Gastroesophageal sphincter (tissue), 4 donors: ENCODE measurements around the gene LTBP3. TPM values are rescaled to one million over a fixed set of nuclear protein-coding genes. Genes with fewer than 3 reads are reported as not detected.

ENCODE experiments used
- ATAC-seq: fragments of 150-250 bp; one replicate; pipeline ENCODE4 v1.9.1; 2016; ENCODE audit warnings: mild to moderate bottlenecking, moderate library complexity
- H3K27ac ChIP-seq, 4 donors: fragments of 200-600 bp; sonication (generic) in 3 of 4; 1 replicate in 3 of 4; 2 replicates in 1 of 4; pipeline ENCODE4 v1.5.1; 2016 to 2019
- H3K27me3 ChIP-seq: fragments of 200-600 bp; sonication (generic); one replicate; pipeline ENCODE4 v1.5.1; 2019
- H3K36me3 ChIP-seq, 2 donors: fragments of 200-600 bp; sonication (generic); one replicate each; pipeline ENCODE4 v1.5.1; 2019; ENCODE audit warnings: control low read depth in 1 of 2
- H3K4me1 ChIP-seq, 3 donors: fragments of 200-600 bp; sonication (generic); 1 replicate in 2 of 3; 2 replicates in 1 of 3; pipeline ENCODE4 v1.5.1; 2016 to 2019; ENCODE audit warnings: control low read depth in 2 of 3
- H3K4me3 ChIP-seq, 2 donors: fragments of 200-600 bp; sonication (generic); one replicate each; pipeline ENCODE4 v1.5.1; 2019; ENCODE audit warnings: mild to moderate bottlenecking in 1 of 2, moderate library complexity in 1 of 2
- H3K9me3 ChIP-seq, 3 donors: fragments of 200-600 bp; sonication (generic); one replicate each; pipeline ENCODE4 v1.5.1; 2017 to 2019; ENCODE audit warnings: control low read depth in 2 of 3
- CTCF ChIP-seq, 4 experiments: fragments of 200-600 bp in 2 of 4; fragments of 450-650 bp in 2 of 4; sonication (generic) in 1 of 4; IDR thresholded peaks; one replicate each; pipeline ENCODE4 v1.5.1; 2017 to 2019; ENCODE audit warnings: antibody characterized with exemption in 4 of 4, mild to moderate bottlenecking in 2 of 4, moderate library complexity in 2 of 4
- EP300 ChIP-seq: sonication (generic); formaldehyde crosslinking; IDR thresholded peaks from one replicate; pipeline ENCODE4 v1.6.1; 2017; ENCODE audit warnings: antibody characterized with exemption, mild to moderate bottlenecking
- POLR2A ChIP-seq, 2 donors: fragments of 450-650 bp; IDR thresholded peaks; one replicate each; pipeline ENCODE4 v1.6.1; 2017; ENCODE audit warnings: antibody characterized with exemption in 2 of 2, mild to moderate bottlenecking in 2 of 2, moderate library complexity in 1 of 2
- POLR2AphosphoS5 ChIP-seq: sonication (generic); formaldehyde crosslinking; IDR thresholded peaks from one replicate; pipeline ENCODE4 v1.6.1; 2017; ENCODE audit warnings: antibody characterized with exemption
- WGBS, 2 donors: methylation state at CpG; one replicate each; pipeline ENCODE4 v1.1.5; 2018; ENCODE audit warnings: low coverage in 1 of 2; 5-methylcytosine and 5-hydroxymethylcytosine counted together
- total RNA-seq, 4 donors: library from RNA; depleted of rRNA; stranded (reverse); fragments of >200 nt; gene quantifications; one replicate each; pipeline ENCODE4 v1.1.0, GENCODE V29; 2016

LTBP3 gene
- total RNA-seq, 4 donors from 2014 or later: 90.6 to 173 (median 139) TPM

- ATAC-seq: no peak
- no peak for TF ChIP-seq POLR2A (IDR thresholded peaks at IDR 0.05)
- peaks cover 7 to 30% (median 7%) of the 10 kb centered on the region in 3 donors for H3K4me1 ChIP-seq
- H3K9me3 ChIP-seq: no peaks in the 10 kb centered on the region
- H3K4me3 ChIP-seq: peak overlapping the region; percentile 74 to 97
- H3K27ac ChIP-seq: peak overlapping the region; percentile 96 to 100 (median 98)
- H3K27me3 ChIP-seq: no peaks in the 10 kb centered on the region
- peaks cover 34 to 58% of the 10 kb centered on the region in 2 donors for H3K36me3 ChIP-seq
Measured at GRCh38 chr11:65502274-65502554, 55.9 kb downstream of the LTBP3 start.

GRCh38 chr11:65501472-65502273 lies 56.5 kb downstream of the LTBP3 start:
- Histone ChIP-seq H3K4me1 (peaks cover 3 to 30% (median 7%) of the 10 kb centered on the region in 3 donors), H3K27ac (peak overlapping the region; percentile 96 to 100 (median 98)), H3K4me3 (peak overlapping the region; percentile 74 to 97), H3K9me3 (no peaks in the 10 kb centered on the region), H3K27me3 (no peaks in the 10 kb centered on the region), H3K36me3 (peaks cover 34 to 55% of the 10 kb centered on the region in 2 donors)
- TF ChIP-seq POLR2A (IDR thresholded peaks at IDR 0.05) (peak; percentile 27 to 68), CTCF (IDR thresholded peaks at IDR 0.05) (peak in 1 of 4 experiments; percentile 7), EP300 (no peak), POLR2AphosphoS5 (peak; percentile 85)
- WGBS, 2 donors: 0% methylated on average over 3 of the region's 3 CpGs
- no peak for ATAC-seq

GRCh38 chr11:65501186-65501471 lies 57.0 kb downstream of the LTBP3 start:
- peaks cover 0 to 30% (median 5%) of the 10 kb centered on the region in 3 donors for H3K4me1 ChIP-seq
- H3K27me3 ChIP-seq: no peaks in the 10 kb centered on the region
- H3K9me3 ChIP-seq: no peaks in the 10 kb centered on the region
- TF ChIP-seq POLR2AphosphoS5 (no peak), EP300 (no peak), CTCF (IDR thresholded peaks at IDR 0.05) (no peak), POLR2A (IDR thresholded peaks at IDR 0.05) (no peak)
- H3K36me3 ChIP-seq: peaks cover 34 to 49% of the 10 kb centered on the region in 2 donors
- H3K27ac ChIP-seq: peak overlapping the region; percentile 96 to 100 (median 98)
- 0% methylated on average over 2 of the region's 2 CpGs for WGBS, 2 donors
- no peak for ATAC-seq
- peak overlapping the region; percentile 74 to 97 for H3K4me3 ChIP-seq

GRCh38 chr11:65500387-65501185 lies 57.6 kb downstream of the LTBP3 start:
- 0% methylated on average over 20 of the region's 20 CpGs for WGBS, 2 donors
- no peaks in the 10 kb centered on the region for H3K27me3 ChIP-seq
- ATAC-seq: no peak
- peak overlapping the region; percentile 96 to 100 (median 98) for H3K27ac ChIP-seq
- H3K4me1 ChIP-seq: peaks cover 2 to 30% (median 5%) of the 10 kb centered on the region in 3 donors
- peak overlapping the region; percentile 74 to 97 for H3K4me3 ChIP-seq
- H3K36me3 ChIP-seq: peaks cover 28 to 44% of the 10 kb centered on the region in 2 donors
- TF ChIP-seq POLR2AphosphoS5 (peak; percentile 92), CTCF (IDR thresholded peaks at IDR 0.05) (peak in 1 of 4 experiments; percentile 12), EP300 (no peak), POLR2A (IDR thresholded peaks at IDR 0.05) (peak; percentile 66 to 84)
- no peaks in the 10 kb centered on the region for H3K9me3 ChIP-seq

GRCh38 chr11:65499713-65500386 lies 58.3 kb downstream of the LTBP3 start:
- peaks cover 2 to 30% (median 12%) of the 10 kb centered on the region in 3 donors for H3K4me1 ChIP-seq
- ATAC-seq: no peak
- H3K27me3 ChIP-seq: no peaks in the 10 kb centered on the region
- peak overlapping the region; percentile 74 to 97 for H3K4me3 ChIP-seq
- H3K27ac ChIP-seq: peak overlapping the region; percentile 96 to 100 (median 98)
- no peak for TF ChIP-seq POLR2A (IDR thresholded peaks at IDR 0.05)
- TF ChIP-seq EP300: no peak
- no peak for TF ChIP-seq POLR2AphosphoS5
- TF ChIP-seq CTCF (IDR thresholded peaks at IDR 0.05): no peak
- no peaks in the 10 kb centered on the region for H3K9me3 ChIP-seq
- WGBS, 2 donors: 0% methylated on average over 3 of the region's 3 CpGs
- H3K36me3 ChIP-seq: peaks cover 21 to 37% of the 10 kb centered on the region in 2 donors
